GM19099 (cell line): ENCODE measurements around the gene TSPAN9.

Source experiments
- POLR2A ChIP-seq: IDR thresholded peaks from 3 replicates; pipeline ENCODE4 v1.6.1; 2011; ENCODE audit warnings: low read depth; ENCODE audit not compliant: insufficient read length; ENCODE audit errors: extremely low read depth

The TSPAN9 gene

GRCh38 chr12:3040663-3041544 lies 36.3 kb upstream of the TSPAN9 start:
- TF ChIP-seq POLR2A, result no peak

GRCh38 chr12:3041558-3042164 lies 35.5 kb upstream of the TSPAN9 start:
- TF ChIP-seq POLR2A, result no peak

- TF ChIP-seq POLR2A, result no peak
Measured at GRCh38 chr12:3042394-3042793, 34.8 kb upstream of the TSPAN9 start.

GRCh38 chr12:3042826-3043225 lies 34.4 kb upstream of the TSPAN9 start:
- TF ChIP-seq POLR2A, result no peak

GRCh38 chr12:3043406-3043805 lies 33.8 kb upstream of the TSPAN9 start:
- no peak for TF ChIP-seq POLR2A

- no peak for TF ChIP-seq POLR2A
Measured at GRCh38 chr12:3044141-3044630, 33.0 kb upstream of the TSPAN9 start.

GRCh38 chr12:3045494-3045893 lies 31.7 kb upstream of the TSPAN9 start:
- TF ChIP-seq POLR2A, result no peak

- no peak for TF ChIP-seq POLR2A
Measured at GRCh38 chr12:3045989-3046388, 31.2 kb upstream of the TSPAN9 start.

- TF ChIP-seq POLR2A, result no peak
Measured at GRCh38 chr12:3046441-3047200, 30.6 kb upstream of the TSPAN9 start.

GRCh38 chr12:3047961-3048360 lies 29.2 kb upstream of the TSPAN9 start:
- no peak for TF ChIP-seq POLR2A

GRCh38 chr12:3048540-3048939 lies 28.6 kb upstream of the TSPAN9 start:
- TF ChIP-seq POLR2A, result no peak

GRCh38 chr12:3049176-3049575 lies 28.0 kb upstream of the TSPAN9 start:
- no peak for TF ChIP-seq POLR2A

- TF ChIP-seq POLR2A, result no peak
Measured at GRCh38 chr12:3049611-3050249, 27.4 kb upstream of the TSPAN9 start.

- TF ChIP-seq POLR2A, result no peak
Measured at GRCh38 chr12:3054374-3054773, 22.8 kb upstream of the TSPAN9 start.
